Measurements from ENCODE around the gene SLC43A1.

The SLC43A1 gene

DNA sequence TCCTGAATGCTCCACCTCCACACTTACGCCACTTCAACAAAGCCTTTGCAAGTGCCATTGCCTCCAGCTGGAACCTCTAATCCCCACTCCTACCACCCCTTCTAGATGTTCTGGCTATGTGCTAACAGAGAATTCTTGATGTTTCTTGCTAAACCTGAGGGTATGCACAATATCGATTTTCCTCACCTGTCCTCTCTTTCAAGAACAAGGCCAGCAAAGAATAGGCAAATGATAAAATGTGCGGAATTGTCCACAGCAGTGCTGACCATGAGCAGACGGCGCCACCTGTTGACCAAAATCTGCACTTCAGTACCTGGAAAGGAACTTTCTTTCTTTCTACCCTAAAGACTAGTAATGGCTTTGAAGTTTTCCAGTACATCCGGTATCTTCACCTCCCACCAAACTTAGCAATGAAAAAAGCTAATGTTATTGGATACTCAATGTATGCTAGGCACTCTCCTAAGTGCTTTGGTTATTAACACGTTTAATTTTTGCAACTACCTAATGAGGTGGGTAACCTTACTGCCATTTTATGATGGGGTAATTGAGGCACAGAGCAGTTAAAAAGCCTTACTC lies 11.6 kb upstream of the SLC43A1 start:
- DNase-seq = peak; percentile 82

DNA sequence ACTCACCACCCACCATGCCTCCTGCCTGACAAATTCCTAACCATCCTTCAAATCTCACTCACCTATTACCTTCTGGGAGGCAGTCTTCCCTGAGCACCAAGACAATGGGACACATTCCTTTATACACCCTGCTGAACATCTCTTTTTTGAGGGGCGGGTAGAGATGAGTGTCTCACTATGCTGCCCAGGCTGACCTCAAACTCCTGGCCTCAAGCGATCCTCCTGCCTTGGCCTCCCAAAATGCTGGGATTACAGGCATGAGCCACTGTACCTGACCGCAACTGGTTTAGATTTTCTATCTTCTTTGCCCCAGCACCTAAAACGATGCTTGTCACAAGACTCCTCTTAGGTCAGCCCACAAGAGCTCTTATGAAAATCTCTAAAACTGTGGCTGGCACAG lies 7.9 kb upstream of the SLC43A1 start:
- DNase-seq = no peak

DNA sequence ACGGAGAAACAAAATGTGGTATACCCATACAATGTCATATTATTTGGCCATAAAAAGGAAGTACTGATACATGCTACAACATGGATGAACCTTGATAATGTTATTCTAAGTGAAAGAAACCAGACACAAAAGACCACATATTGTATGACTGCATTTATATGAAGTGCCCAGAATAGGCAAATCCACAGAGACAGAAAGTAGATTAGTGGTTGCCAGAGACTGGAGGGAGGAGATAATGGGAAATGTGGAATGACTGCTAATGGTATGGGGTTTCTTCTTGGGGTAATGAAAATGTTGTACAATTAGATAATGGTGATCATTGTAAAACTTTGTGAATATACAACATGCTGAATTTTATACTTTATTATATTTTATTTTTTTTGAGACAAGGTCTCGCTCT lies 5.6 kb upstream of the SLC43A1 start:
- DNase-seq = no peak

DNA sequence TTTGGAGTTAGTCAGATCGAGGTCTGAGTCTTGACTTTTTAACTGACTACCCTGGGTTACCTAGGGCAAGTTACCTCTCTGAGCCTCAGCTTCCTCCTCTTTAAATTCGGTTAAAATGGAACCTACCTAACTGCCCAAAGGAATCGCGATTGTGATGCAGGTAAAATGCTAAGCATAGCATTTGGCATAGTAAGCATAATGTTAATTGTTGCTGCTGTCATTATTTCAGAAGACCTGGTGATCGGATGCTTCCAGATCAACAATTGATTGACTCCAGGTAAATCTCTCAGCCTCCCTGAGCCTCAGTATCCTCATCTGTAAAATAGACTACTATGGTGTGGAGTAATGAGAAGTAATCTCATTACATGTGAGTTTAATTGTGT lies 550 bp upstream of the SLC43A1 start:
- DNase-seq = no peak

DNA sequence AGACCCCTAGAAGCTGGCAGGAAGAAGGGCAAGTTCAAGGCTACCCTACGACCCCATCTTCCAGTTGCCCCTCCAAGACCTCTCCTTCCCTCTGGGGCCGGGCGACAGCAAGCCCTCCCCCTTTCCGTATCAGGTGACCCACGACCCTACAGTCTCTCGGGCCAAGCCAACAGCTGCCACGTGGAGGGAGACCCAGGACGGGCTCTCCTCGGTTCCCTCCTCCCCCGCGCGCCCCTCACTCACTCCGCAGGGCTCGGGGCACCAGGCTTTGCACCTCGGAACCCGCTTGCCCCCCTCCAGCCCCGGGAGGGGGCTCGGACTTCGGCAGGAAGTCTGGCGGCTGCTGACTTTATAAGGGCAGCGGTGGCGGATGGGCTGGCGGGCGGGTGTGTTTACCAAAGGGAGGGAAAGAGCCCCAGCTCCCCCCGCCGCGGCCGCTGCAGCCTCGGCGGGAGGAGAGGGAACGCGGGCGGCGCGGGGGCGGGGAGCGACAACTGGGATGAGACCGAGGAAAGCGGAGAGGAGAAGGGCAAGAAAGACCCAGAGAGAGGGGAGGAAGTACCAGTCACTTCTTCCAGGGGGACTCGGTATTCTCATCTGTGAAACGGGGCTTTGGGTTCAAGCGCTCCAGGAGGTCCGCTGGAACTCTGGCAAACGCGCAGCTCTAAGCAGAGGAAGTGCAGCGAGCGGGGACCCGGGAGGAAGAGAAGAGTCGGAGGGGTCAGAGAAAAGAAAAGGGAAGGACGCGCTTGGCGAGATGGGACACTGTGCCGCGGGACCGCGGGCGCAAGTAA lies 767 bp downstream of the SLC43A1 start:
- peak; percentile 63 for DNase-seq

DNA sequence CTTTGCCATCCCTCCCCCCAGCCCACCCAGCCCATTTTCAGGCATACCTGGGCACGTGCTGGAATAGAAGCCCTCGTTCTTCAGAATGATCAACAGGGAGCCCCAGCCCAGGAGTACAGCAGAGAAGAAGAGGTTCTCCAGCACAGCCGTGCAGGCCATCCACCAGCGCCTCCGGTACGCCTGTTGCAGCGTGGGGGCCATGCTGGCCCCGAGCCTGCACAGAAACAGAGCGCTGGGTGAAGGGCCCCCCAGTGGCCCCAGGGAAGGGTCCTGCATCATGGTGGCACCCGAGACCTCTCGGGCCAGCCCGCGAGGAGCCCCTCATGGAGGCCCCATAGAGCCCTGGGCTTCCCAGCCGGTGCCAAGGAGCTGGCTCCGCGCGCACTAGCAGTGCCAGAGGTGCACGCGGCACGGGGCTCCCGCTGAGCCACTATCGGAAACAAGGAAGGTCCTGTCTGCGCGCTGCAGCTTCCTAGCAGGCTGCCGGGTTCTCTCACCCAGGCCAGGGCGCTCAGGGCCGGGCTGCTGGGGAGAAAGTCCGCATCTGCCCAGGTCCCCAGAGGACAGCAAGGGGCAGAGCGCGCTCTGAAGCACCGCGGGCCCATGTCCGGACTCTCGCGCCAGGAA lies 1.5 kb downstream of the SLC43A1 start:
- peak; percentile 68 for DNase-seq

DNA sequence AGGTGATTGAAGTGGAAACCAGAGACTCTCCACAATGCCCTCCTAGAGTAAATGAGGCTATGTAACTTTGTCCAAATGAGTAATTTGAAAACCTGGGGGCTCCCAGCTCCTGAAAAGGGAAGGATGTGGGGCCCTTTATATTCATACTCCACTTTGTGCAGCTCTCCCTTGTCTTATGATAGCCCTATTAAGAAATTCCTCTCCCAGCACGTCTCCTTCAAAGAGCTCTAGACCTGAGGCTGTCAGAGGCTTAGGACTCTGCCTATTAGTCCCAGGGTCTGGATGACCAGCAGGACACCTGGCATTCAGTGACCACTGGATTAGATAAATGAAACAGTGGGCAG lies 2.1 kb downstream of the SLC43A1 start:
- DNase-seq = no peak

DNA sequence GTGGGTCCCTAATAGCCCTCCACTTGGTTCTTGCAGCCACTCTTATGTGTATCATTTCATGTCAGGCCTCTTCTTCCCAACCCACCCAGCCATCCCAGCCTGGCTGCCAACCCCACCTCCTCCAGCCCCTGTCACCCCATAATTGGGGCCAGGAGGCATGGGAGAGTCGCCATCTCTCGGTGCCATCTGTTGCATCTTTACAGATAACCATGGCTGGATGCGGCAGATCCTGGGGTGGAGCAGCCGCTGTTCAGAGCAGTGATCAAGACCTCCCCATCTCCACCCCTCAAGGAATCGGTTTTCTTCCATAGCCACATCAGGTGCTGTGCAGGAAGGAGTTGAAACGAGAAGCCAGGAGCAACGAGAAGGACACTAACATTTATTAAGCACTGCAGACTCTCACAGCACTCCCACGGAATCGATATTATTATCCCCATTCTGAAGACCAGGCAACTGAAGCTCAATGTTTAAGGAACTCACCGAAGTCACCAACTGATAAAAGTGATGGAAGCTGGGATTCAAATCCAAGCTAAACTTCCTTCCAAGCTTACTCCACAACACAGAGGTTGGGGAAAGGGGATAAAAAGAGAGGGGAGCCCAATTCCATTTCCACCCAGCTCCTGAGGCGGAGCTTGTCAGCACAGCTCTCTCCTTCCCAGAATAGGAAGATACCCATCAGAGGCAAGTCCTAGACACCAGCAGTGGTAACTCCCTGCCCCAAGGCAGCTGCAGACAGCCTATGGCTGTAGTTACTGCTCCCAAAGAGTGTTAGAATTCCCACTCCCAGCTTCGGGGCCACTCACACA lies 2.7 kb downstream of the SLC43A1 start:
- DNase-seq = no peak

DNA sequence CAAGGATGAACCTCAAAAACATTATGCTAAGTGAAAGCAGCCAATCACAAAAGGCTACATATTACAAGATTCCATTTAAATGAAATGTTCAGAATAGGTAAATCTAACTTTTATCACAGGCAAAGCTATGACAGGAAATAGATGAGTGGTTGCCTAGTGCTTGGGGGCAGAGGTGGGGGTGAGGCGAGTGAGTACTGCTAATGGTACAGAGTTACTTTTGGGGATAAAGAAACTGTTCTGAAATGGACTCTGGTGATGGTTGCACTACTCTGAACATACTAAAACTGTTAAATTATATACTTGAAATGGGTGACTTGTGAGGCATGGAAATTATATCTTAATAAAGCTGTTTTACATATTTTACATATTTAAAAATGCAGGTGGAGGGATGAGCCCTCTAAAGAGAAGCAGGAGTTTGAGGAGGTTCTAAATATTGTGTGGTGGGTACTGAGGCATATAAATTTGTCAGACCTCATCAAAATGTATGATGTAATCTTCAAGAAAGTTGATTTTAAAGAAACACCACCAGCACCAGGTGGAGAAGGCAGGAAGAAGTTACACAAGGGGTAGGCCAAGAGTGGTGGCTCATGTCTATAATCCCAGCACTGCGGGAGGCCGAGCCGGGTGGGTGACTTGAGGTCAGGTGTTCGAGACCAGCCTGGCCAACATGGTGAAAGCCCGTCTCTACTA lies 3.6 kb downstream of the SLC43A1 start:
- no peak for DNase-seq

DNA sequence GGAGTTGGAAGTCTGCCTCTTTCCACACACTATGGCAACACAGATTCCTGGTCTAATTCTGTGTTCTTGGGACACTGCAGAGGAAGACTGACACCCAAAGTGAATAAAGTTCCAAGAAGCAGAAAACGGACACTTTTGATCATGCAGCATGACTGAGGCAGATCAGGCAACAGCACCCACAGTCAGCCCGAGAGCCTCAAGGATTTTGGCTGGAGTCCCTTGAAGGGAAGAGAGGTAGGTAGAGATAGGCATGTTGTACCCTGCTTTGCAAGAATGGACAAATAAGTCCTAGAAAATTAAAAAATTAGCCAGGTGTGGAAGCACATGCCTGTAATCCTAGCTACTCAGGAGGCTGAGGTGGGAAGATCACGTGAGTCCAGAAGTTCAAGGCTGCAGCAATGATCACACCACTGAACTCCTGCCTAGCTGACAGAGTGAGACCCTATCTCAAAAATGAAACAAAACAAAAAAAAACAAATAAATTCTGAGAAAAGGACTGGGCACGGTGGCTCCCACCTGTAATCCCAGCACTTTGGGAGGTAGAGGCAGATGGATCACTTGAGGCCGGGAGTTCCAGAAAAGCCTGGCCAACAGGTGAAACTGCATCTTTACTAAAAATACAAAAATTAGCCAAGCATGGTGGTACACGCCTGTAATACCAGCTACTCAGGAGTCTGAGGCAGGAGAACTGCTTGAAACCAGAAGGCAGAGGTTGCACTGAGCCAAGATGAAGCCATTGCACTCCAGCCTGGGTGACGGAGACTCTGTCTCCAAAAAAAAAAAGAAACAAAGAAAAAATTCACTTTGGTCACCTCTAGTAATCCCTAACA lies 6.9 kb downstream of the SLC43A1 start:
- DNase-seq = no peak

DNA sequence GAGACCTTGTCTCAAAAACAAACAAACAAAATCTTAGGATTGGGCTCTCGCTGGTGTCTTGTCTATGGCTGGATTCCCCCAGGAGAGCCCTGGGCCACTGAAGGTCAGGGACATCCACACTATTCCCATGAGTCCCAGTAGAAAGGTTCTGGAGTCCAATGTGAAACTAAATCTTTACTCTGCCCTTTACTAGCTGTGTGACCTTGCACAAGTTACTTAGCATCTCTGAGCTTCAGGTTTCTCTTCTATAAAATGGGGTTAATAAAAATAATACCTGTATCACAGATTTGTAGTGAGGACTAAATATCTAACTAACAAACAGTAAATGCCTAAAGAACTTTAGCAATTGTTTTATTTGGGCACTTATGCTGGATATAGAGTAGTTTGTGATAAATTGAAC lies 9.0 kb downstream of the SLC43A1 start:
- DNase-seq = no peak

DNA sequence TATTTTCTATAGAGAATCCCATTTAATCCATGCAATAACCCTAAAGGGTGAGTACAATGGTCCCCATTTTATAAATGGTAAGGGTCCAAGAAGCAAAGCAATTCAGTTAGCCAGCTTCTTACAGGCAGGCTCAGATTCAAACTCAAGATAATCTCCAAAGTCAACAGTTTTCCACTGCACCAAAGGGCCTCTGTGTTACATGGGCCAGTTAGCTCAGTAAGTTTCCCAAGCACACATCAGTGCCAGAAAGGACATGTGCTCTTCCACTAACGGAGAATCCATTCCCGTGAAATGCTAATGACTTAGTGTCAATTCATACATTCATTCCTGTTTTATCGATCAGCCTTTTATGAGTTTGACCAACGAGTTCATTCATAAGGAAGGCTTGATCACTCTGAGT lies 11.0 kb downstream of the SLC43A1 start:
- no peak for DNase-seq

DNA sequence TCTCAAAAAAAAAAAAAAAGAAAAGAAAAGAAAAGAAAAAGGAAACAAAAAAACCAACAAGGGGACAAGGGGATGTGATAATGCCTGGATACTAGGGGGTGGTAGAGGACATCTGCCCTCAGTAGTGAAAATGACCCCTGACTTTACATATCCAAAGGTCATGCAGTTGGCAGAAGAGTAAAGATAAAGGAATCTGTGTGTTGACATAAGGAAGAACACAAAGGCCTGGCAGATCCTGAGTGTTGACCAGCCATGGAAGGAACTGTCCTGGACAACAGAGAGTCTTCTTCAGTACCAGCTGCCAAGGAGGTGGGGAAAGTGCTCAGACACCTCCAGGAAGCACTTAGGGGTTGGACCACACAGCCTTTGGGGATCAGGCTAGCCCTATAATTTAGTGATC lies 12.6 kb downstream of the SLC43A1 start:
- no peak for DNase-seq

DNA sequence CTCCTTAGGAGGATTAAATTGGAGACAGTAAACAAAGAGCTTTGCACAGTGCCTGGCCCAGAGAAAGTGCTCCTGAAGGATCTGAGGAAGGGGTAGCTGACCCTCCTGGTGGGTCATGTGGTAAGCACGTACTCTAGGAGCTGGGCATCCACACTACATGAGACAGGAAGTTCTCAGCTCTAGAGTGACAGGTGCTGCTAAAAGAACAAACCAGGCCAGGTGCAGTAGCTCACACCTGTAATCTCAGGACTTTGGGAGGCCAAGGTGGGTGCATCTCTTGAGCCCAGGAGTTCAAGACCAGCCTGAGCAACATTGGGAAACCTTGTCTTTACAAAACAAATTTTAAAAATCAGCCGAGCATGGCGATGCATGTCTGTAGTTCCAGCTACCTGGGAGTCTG lies 13.1 kb downstream of the SLC43A1 start:
- DNase-seq = no peak

DNA sequence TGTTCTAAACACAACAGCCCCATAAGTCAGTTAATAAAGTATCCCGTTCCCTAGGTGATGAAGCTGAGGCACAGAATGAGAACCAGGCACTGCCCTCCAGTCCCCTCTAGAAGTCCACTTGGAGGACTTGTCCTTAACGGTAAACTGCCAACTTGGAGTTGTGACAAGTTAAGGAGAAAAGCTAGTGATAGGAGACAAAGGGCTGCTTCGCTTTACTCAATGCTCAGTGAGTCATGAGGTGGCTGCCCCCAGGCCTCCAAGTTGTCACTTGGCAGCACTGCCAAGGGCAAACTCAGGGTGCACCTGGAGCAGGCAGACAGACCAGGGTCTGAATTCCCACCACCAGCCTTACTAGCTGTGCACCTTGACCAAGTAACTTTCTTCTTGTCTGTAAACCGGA lies 13.5 kb downstream of the SLC43A1 start:
- DNase-seq = no peak

DNA sequence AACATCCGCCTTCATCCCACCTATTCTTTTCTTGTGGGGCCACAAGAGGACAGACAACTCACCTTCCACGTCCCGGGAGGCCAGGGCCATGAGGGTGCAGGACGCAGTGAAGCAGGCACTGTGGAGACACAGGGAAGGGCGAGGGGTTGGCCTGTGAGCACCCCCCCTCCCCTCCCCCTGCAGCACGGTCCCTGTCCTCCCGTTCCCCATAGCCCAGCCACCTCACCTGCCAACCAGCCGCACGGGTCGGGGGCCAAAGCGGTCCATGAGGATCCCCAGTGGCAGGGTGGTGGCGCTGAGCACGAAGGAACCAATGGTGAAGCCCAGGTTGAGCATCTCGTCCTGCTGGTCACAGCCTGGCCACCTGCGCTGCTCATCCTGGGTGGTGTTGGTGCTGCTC lies 14.6 kb downstream of the SLC43A1 start:
- no peak for DNase-seq

DNA sequence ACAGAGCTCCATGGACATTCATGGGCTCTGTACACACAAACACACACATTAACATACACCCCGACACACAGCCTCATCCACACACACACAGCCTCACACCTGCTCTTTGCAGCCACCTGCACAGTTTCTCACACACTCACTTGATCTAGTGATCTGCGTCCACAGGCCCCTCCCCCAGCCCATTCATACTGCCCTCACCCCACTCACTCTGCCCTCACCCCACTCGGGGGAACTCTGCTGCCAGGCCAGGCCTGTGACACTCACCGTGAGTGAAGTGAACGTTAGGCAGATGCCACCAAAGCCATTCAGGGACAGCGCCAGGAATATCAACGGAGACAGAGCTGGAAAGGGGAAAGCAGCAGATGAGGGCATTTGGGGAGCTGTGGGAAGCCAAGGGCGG lies 15.0 kb downstream of the SLC43A1 start:
- DNase-seq = no peak

DNA sequence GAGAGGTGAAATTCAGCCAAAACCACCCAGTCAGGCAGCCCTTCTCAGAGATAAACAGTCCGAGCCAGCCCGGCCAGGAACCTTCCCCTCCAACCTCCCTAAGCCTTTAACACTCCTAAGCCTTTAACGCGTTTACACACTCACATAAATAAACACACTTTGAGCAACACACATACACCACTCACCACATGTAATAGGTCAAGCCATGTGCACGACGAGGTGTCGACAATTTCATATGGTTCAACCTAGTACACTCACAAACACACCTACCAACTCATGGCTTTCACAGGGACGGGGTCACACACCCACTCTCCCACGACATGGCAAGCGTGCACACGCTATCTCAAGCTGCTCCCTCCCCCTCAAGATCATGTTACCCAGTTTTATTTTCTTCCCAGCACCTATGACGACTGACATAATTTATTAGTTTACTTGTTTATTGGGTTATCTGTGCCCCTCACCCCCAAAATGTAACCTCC lies 15.5 kb downstream of the SLC43A1 start:
- DNase-seq = no peak

DNA sequence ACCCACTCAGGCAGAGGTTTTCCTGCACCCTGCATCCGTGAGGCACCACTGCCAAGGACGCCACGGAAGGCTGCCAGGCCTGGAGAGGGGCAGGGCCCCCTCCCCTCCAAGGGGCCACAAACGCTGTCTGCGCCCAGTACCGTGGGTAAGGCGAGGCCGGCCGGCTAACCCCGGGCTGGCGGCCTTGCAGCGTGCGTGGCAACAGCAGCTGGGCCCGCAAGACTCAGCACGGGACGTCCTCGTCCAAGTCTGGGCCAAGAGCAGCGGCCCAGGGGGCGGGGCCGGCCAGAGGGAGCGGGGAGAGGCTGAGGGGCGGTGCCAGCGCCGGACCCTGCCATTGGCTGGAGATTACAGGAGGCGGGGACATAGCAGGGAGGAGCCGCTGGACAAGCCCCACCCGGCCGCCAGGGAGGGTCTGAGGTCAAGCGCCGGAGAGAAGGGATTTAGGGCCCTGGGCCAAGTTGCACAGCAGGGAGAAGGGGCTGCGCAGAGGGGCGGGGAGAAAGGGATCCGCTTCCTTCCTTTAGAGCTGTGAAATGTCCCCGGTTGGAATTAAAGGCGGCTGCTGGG lies 16.0 kb downstream of the SLC43A1 start:
- peak; percentile 99 for DNase-seq

DNA sequence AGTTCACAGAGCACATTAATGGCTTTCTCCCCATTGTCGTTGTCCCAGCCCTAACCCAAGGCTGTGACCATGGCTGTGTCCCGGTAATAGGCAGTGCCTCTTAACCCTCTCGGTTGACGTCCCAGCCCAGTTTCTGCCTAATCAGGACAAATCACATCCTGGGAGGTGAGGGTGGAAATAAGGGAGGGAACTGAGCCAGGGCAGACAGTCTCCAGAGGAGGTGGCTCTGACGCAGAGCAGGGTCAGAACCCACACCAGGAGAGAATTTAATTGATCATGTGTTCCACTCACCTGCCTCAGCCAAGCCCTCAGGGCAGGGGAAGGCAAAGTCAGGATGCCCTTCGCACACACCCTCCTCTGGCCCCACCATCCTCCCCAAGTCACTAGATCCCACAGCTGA lies 17.0 kb downstream of the SLC43A1 start:
- no peak for DNase-seq

Data from islet precursor cell (in vitro differentiated cells).